HEK293 (cell line): ENCODE measurements around the gene RECK.
A peak's percentile ranks its signal among the peaks of the same experiment; 100 is the strongest.

ENCODE experiments used
- CTCF ChIA-PET: fragments of 350-600 bp; formaldehyde crosslinking; extraction: SDS; loops from one replicate; lab custom pipeline; 2021; ENCODE audit warnings: antibody characterized with exemption; lab: Yijun Ruan, JAX
- POLR2A ChIA-PET: fragments of 300-600 bp; formaldehyde crosslinking; extraction: SDS; loops from one replicate; lab custom pipeline; 2020; ENCODE audit warnings: antibody characterized with exemption, inconsistent platforms; lab: Yijun Ruan, JAX
- H3K27ac ChIP-seq: fragments of 200-500 bp; sonication (Bioruptor generic); 2 replicates; pipeline ENCODE4 v1.5.1; 2014; ENCODE audit warnings: low read depth, low read length, control low read depth, inconsistent platforms; ENCODE audit errors: extremely low read depth
- H3K36me3 ChIP-seq, 2 experiments: fragments of 200-500 bp in 1 of 2; sonication (Bioruptor generic) in 1 of 2; 1 replicate in 1 of 2; 2 replicates in 1 of 2; pipeline ENCODE4 v1.5.1; 2014 to 2017; ENCODE audit warnings: inconsistent platforms in 2 of 2, low read length in 2 of 2; ENCODE audit not compliant: control insufficient read depth in 2 of 2, insufficient read depth in 1 of 2
- H3K4me1 ChIP-seq: fragments of 200-500 bp; sonication (Bioruptor generic); 2 replicates; pipeline ENCODE4 v1.5.1; 2014; ENCODE audit warnings: mild to moderate bottlenecking, low read length, inconsistent platforms; ENCODE audit not compliant: control insufficient read depth, insufficient read depth
- H3K4me3 ChIP-seq: 2 replicates; pipeline ENCODE4 v1.5.1; 2011; ENCODE audit warnings: low read depth, mild to moderate bottlenecking, control low read depth, low read length, moderate library complexity
- H3K9me3 ChIP-seq: fragments of 200-500 bp; sonication (Bioruptor generic); 2 replicates; pipeline ENCODE4 v1.5.1; 2014; ENCODE audit warnings: low read depth, low read length, inconsistent platforms; ENCODE audit not compliant: control insufficient read depth, insufficient read depth
- INSM2 ChIP-seq: fragments of 450-650 bp; formaldehyde crosslinking; IDR thresholded peaks from 2 replicates; pipeline ENCODE4 v1.5.1; 2016; ENCODE audit warnings: missing biosample characterization, missing genetic modification characterization
- KLF1 ChIP-seq: fragments of 450-650 bp; formaldehyde crosslinking; IDR thresholded peaks from 2 replicates; pipeline ENCODE4 v1.5.1; 2016; ENCODE audit warnings: missing biosample characterization, missing genetic modification characterization
- MZF1 ChIP-seq: fragments of 450-650 bp; formaldehyde crosslinking; IDR thresholded peaks from 2 replicates; pipeline ENCODE4 v1.5.1; 2017; ENCODE audit warnings: missing biosample characterization, missing genetic modification characterization, borderline replicate concordance
- OVOL3 ChIP-seq: fragments of 450-650 bp; formaldehyde crosslinking; IDR thresholded peaks from 2 replicates; pipeline ENCODE4 v1.5.1; 2016; ENCODE audit warnings: missing biosample characterization, missing genetic modification characterization
- REST ChIP-seq: fragments of 450-650 bp; formaldehyde crosslinking; IDR thresholded peaks from 2 replicates; pipeline ENCODE4 v1.5.1; 2016; ENCODE audit warnings: missing biosample characterization, missing genetic modification characterization
- SP7 ChIP-seq: fragments of 450-650 bp; formaldehyde crosslinking; IDR thresholded peaks from 2 replicates; pipeline ENCODE4 v1.5.1; 2016; ENCODE audit warnings: missing biosample characterization, missing genetic modification characterization
- ZBTB21 ChIP-seq: fragments of 450-650 bp; formaldehyde crosslinking; IDR thresholded peaks from 2 replicates; pipeline ENCODE4 v1.5.1; 2017; ENCODE audit warnings: missing biosample characterization, missing genetic modification characterization
- ZFHX2 ChIP-seq: fragments of 450-650 bp; formaldehyde crosslinking; conservative IDR thresholded peaks from 2 replicates; pipeline ENCODE4 v1.5.1; 2016; ENCODE audit warnings: missing biosample characterization, missing genetic modification characterization
- ZNF112 ChIP-seq: fragments of 450-650 bp; formaldehyde crosslinking; IDR thresholded peaks from 2 replicates; pipeline ENCODE4 v1.5.0; 2017; ENCODE audit warnings: missing biosample characterization, missing genetic modification characterization
- ZNF211 ChIP-seq: fragments of 450-650 bp; formaldehyde crosslinking; IDR thresholded peaks from 2 replicates; pipeline ENCODE4 v1.5.1; 2016; ENCODE audit warnings: low read depth, missing biosample characterization, missing genetic modification characterization
- ZNF248 ChIP-seq: fragments of 450-650 bp; formaldehyde crosslinking; IDR thresholded peaks from 2 replicates; pipeline ENCODE4 v1.5.1; 2017; ENCODE audit warnings: missing biosample characterization, missing genetic modification characterization
- ZNF350 ChIP-seq: fragments of 450-650 bp; formaldehyde crosslinking; IDR thresholded peaks from 2 replicates; pipeline ENCODE4 v1.5.0; 2017; ENCODE audit warnings: missing biosample characterization, mild to moderate bottlenecking, missing genetic modification characterization
- ZNF362 ChIP-seq: fragments of 450-650 bp; formaldehyde crosslinking; IDR thresholded peaks from 2 replicates; pipeline ENCODE4 v1.5.1; 2016; ENCODE audit warnings: missing biosample characterization, missing genetic modification characterization
- ZNF449 ChIP-seq: fragments of 450-650 bp; formaldehyde crosslinking; IDR thresholded peaks from 2 replicates; pipeline ENCODE4 v1.5.1; 2017; ENCODE audit warnings: missing biosample characterization, mild to moderate bottlenecking, missing genetic modification characterization, moderate library complexity
- ZNF560 ChIP-seq: fragments of 450-650 bp; formaldehyde crosslinking; IDR thresholded peaks from 2 replicates; pipeline ENCODE4 v1.5.1; 2017; ENCODE audit warnings: missing biosample characterization, missing genetic modification characterization, borderline replicate concordance
- ZNF623 ChIP-seq: fragments of 450-650 bp; formaldehyde crosslinking; IDR thresholded peaks from 2 replicates; pipeline ENCODE4 v1.5.1; 2016; ENCODE audit warnings: missing biosample characterization, missing genetic modification characterization
- ZNF624 ChIP-seq: fragments of 450-650 bp; formaldehyde crosslinking; IDR thresholded peaks from 2 replicates; pipeline ENCODE4 v1.5.1; 2017; ENCODE audit warnings: missing biosample characterization, missing genetic modification characterization
- ZNF677 ChIP-seq: fragments of 450-650 bp; IDR thresholded peaks from 2 replicates; pipeline ENCODE4 v1.5.0; 2018; ENCODE audit warnings: missing biosample characterization, mild to moderate bottlenecking, missing genetic modification characterization, moderate library complexity
- ZNF747 ChIP-seq: fragments of 450-650 bp; formaldehyde crosslinking; IDR thresholded peaks from 2 replicates; pipeline ENCODE4 v1.5.1; 2016; ENCODE audit warnings: missing biosample characterization, missing genetic modification characterization
- ZNF792 ChIP-seq: fragments of 450-650 bp; formaldehyde crosslinking; IDR thresholded peaks from 2 replicates; pipeline ENCODE4 v1.5.1; 2016; ENCODE audit warnings: missing biosample characterization, missing genetic modification characterization
- ZSCAN4 ChIP-seq: fragments of 450-650 bp; formaldehyde crosslinking; IDR thresholded peaks from 2 replicates; pipeline ENCODE4 v1.5.1; 2017; ENCODE audit warnings: missing biosample characterization, missing genetic modification characterization

Gene RECK

GRCh38 chr9:36132086-36132485 is 95.4 kb downstream of the RECK start:
- CTCF ChIA-PET = interaction anchor here (1.0 to 1.3 kb wide), 4 partner anchors 22 to 34 kb away, joined by 3 to 5 read pairs (median 4); no protein-coding TSS in a partner anchor
- no peaks in the 10 kb centered on the region for H3K36me3 ChIP-seq
- no peaks in the 10 kb centered on the region for H3K4me1 ChIP-seq
- H3K9me3 ChIP-seq = no peaks in the 10 kb centered on the region
- no peak overlapping the region for H3K4me3 ChIP-seq
- H3K27ac ChIP-seq = no peak overlapping the region
- TF ChIP-seq ZNF211 (tag by site-specific recombination) (no peak), ZNF623 (tag by site-specific recombination) (no peak), SP7 (no peak), ZNF792 (no peak), INSM2 (tag by site-specific recombination) (no peak), ZBTB21 (tag by site-specific recombination) (no peak), ZNF677 (tag by site-specific recombination) (no peak), ZNF747 (tag by site-specific recombination) (no peak), ZNF248 (no peak), ZFHX2 (tag by site-specific recombination) (no peak), ZNF624 (no peak), ZNF362 (no peak), ZNF560 (tag by site-specific recombination) (no peak), OVOL3 (tag by site-specific recombination) (no peak)
- TF ChIP-seq, all 188 proteins: peak for 0
- POLR2A ChIA-PET = no interaction called here

GRCh38 chr9:36134761-36135505 is 98.2 kb downstream of the RECK start:
- Histone ChIP-seq H3K9me3 (no peaks in the 10 kb centered on the region), H3K27ac (no peak overlapping the region), H3K4me1 (no peaks in the 10 kb centered on the region), H3K4me3 (no peak overlapping the region)
- POLR2A ChIA-PET = no interaction called here
- TF ChIP-seq KLF1 (peak; percentile 72), MZF1 (tag by site-specific recombination) (no peak), REST (tag by site-specific recombination) (0 out of 2 replicates have a peak, but pooled peaks have one; percentile 28), ZNF112 (tag by site-specific recombination) (no peak), ZSCAN4 (tag by site-specific recombination) (peak; percentile 57; the same call in 1 of the 2 replicates), ZNF350 (no peak), ZNF449 (tag by site-specific recombination) (0 out of 2 replicates have a peak, but pooled peaks have one; percentile 21)
- TF ChIP-seq, all 188 proteins: peak for 4
- no peaks in the 10 kb centered on the region for H3K36me3 ChIP-seq
- CTCF ChIA-PET = interaction anchor here (0.6 kb wide), 1 partner anchor 194 kb away, joined by 4 read pairs; no protein-coding TSS in a partner anchor
